SK-N-SH (cell line): ENCODE data around the gene SHC3. TPM values are rescaled to one million over a fixed set of nuclear protein-coding genes. Genes with fewer than 3 reads are reported as not detected.

Experiments
- CTCF ChIA-PET: fragments of 300-600, 350-600 bp; formaldehyde crosslinking; extraction: SDS; loops from one replicate; lab custom pipeline; 2021; lab: Yijun Ruan, JAX
- POLR2A ChIA-PET: fragments of 350-600 bp; sonication (Branson Sonifier 250); formaldehyde crosslinking; extraction: SDS; loops from one replicate; lab custom pipeline; 2020; ENCODE audit warnings: antibody characterized with exemption, inconsistent platforms; lab: Yijun Ruan, JAX
- DNase-seq: peaks from one replicate; pipeline ENCODE4 v3.0.0; 2012
- H2AFZ ChIP-seq: fragments of 200-600 bp; sonication (generic); 2 replicates; pipeline ENCODE4 v1.8.1; 2016; ENCODE audit warnings: antibody characterized with exemption, mild to moderate bottlenecking, low read depth
- H3F3A ChIP-seq: fragments of 200-600 bp; sonication (generic); replicated peaks from 2 replicates; pipeline ENCODE3; 2016; ENCODE audit warnings: antibody characterized with exemption, mild to moderate bottlenecking; ENCODE audit not compliant: insufficient read depth
- H3K27ac ChIP-seq, 2 experiments: fragments of 200-500 bp in 1 of 2; fragments of 200-600 bp in 1 of 2; sonication (Bioruptor generic) in 1 of 2; sonication (generic), shearing (Covaris generic) in 1 of 2; 2 replicates each; pipeline versions ENCODE4 v1.5.1 to v1.6.1; 2014 to 2016; ENCODE audit warnings: low read depth in 2 of 2, inconsistent platforms in 1 of 2, low read length in 1 of 2, mild to moderate bottlenecking in 1 of 2, mixed read lengths in 1 of 2
- H3K27me3 ChIP-seq: fragments of 200-600 bp; sonication (generic), shearing (Covaris generic); 2 replicates; pipeline ENCODE4 v1.6.1; 2016; ENCODE audit warnings: mixed run types; ENCODE audit not compliant: insufficient read depth
- H3K36me3 ChIP-seq, 2 experiments: fragments of 200-500 bp in 1 of 2; fragments of 200-600 bp in 1 of 2; sonication (Bioruptor generic) in 1 of 2; sonication (generic) in 1 of 2; replicated peaks in 1 of 2; 2 replicates each; pipeline versions ENCODE3 to v1.5.1; 2014 to 2016; ENCODE audit warnings: low read length in 1 of 2, mild to moderate bottlenecking in 1 of 2; ENCODE audit not compliant: insufficient read depth in 2 of 2, control insufficient read depth in 1 of 2
- H3K4me1 ChIP-seq, 2 experiments: fragments of 200-500 bp in 1 of 2; fragments of 200-600 bp in 1 of 2; sonication (Bioruptor generic) in 1 of 2; sonication (generic), shearing (Covaris generic) in 1 of 2; 2 replicates each; pipeline versions ENCODE4 v1.5.1 to v1.6.1; 2014 to 2016; ENCODE audit warnings: low read depth in 1 of 2, low read length in 1 of 2, mixed run types in 1 of 2; ENCODE audit not compliant: insufficient read depth in 2 of 2, control insufficient read depth in 1 of 2
- H3K4me2 ChIP-seq: fragments of 200-600 bp; sonication (generic), shearing (Covaris generic); 2 replicates; pipeline ENCODE4 v1.6.1; 2017; ENCODE audit warnings: mixed run types
- H3K4me3 ChIP-seq, 2 experiments: fragments of 200-500 bp in 1 of 2; fragments of 200-600 bp in 1 of 2; sonication (Bioruptor generic) in 1 of 2; sonication (generic), shearing (Covaris generic) in 1 of 2; 2 replicates each; pipeline versions ENCODE4 v1.5.1 to v1.8.1; 2014 to 2016; ENCODE audit warnings: low read depth in 2 of 2, inconsistent platforms in 1 of 2, low read length in 1 of 2, mild to moderate bottlenecking in 1 of 2, mixed read lengths in 1 of 2, moderate library complexity in 1 of 2
- H3K79me2 ChIP-seq: fragments of 200-600 bp; sonication (generic); 2 replicates; pipeline ENCODE4 v1.8.1; 2017; ENCODE audit warnings: mild to moderate bottlenecking; ENCODE audit not compliant: insufficient read depth
- H3K9ac ChIP-seq: fragments of 200-600 bp; sonication (generic); 2 replicates; pipeline ENCODE4 v1.6.1; 2017; ENCODE audit warnings: mixed run types
- H3K9me2 ChIP-seq: fragments of 200-600 bp; sonication (generic); 2 replicates; pipeline ENCODE4 v1.6.1; 2017; ENCODE audit warnings: mixed run types
- H3K9me3 ChIP-seq: fragments of 200-600 bp; sonication (generic); 2 replicates; pipeline ENCODE4 v1.6.1; 2017; ENCODE audit warnings: mixed run types, mild to moderate bottlenecking, moderate library complexity
- H4K20me1 ChIP-seq: fragments of 200-600 bp; sonication (generic); 2 replicates; pipeline ENCODE4 v1.6.1; 2017; ENCODE audit warnings: mild to moderate bottlenecking, mixed run types; ENCODE audit not compliant: insufficient read depth
- CHD2 ChIP-seq: fragments of 150-350 bp; IDR thresholded peaks from 2 replicates; pipeline ENCODE4 v1.6.1; 2018; ENCODE audit warnings: low read length; ENCODE audit not compliant: partially characterized antibody
- CTCF ChIP-seq: fragments of 200-600 bp; sonication (generic); IDR thresholded peaks from 2 replicates; pipeline ENCODE4 v1.6.1; 2017; ENCODE audit warnings: antibody characterized with exemption, mild to moderate bottlenecking, moderate library complexity
- ELF1 ChIP-seq: IDR thresholded peaks from 2 replicates; pipeline ENCODE4 v1.4.0; 2012
- EZH2phosphoT487 ChIP-seq: fragments of 200-600 bp; sonication (generic); IDR thresholded peaks from 2 replicates; pipeline ENCODE4 v1.6.1; 2017; ENCODE audit warnings: low read depth, mixed run types, mild to moderate bottlenecking, antibody characterized with exemption, moderate library complexity, borderline replicate concordance
- FOSL2 ChIP-seq: IDR thresholded peaks from 2 replicates; pipeline ENCODE4 v1.4.0; 2012; ENCODE audit warnings: low read depth, mild to moderate bottlenecking, moderate library complexity, borderline replicate concordance
- GABPA ChIP-seq: IDR thresholded peaks from 2 replicates; pipeline ENCODE4 v1.4.0; 2012; ENCODE audit warnings: low read depth, mild to moderate bottlenecking
- IRF3 ChIP-seq: fragments of 150-350 bp; IDR thresholded peaks from 2 replicates; pipeline ENCODE4 v1.6.1; 2016; ENCODE audit warnings: mild to moderate bottlenecking, low read depth, low read length
- JUND ChIP-seq: IDR thresholded peaks from 2 replicates; pipeline ENCODE4 v1.4.0; 2012
- NFIC ChIP-seq: IDR thresholded peaks from 2 replicates; pipeline ENCODE4 v1.4.0; 2012; ENCODE audit warnings: borderline replicate concordance
- RCOR1 ChIP-seq: fragments of 150-350 bp; IDR thresholded peaks from 2 replicates; pipeline ENCODE4 v1.6.1; 2017; ENCODE audit warnings: antibody characterized with exemption, low read length
- REST ChIP-seq: IDR thresholded peaks from 2 replicates; pipeline ENCODE4 v1.6.1; 2012; ENCODE audit warnings: mild to moderate bottlenecking, low read depth, low read length, moderate library complexity
- RFX5 ChIP-seq: IDR thresholded peaks from 2 replicates; pipeline ENCODE4 v1.6.1; 2012; ENCODE audit warnings: mild to moderate bottlenecking, improper control_type of control experiment, low read length
- RXRA ChIP-seq: IDR thresholded peaks from 2 replicates; pipeline ENCODE4 v1.4.0; 2012; ENCODE audit warnings: low read depth, mild to moderate bottlenecking, borderline replicate concordance
- TAF1 ChIP-seq: IDR thresholded peaks from 2 replicates; pipeline ENCODE4 v1.6.1; 2012; ENCODE audit warnings: low read depth, mild to moderate bottlenecking, low read length, moderate library complexity, borderline replicate concordance
- USF2 ChIP-seq: fragments of 150-350 bp; IDR thresholded peaks from 2 replicates; pipeline ENCODE4 v1.6.1; 2017; ENCODE audit warnings: antibody characterized with exemption, low read length, low read depth, borderline replicate concordance
- YY1 ChIP-seq: IDR thresholded peaks from 2 replicates; pipeline ENCODE4 v1.4.0; 2012; ENCODE audit warnings: low read depth, mild to moderate bottlenecking
- WGBS: methylation state at CpG from one replicate; pipeline ENCODE4 v1.1.6; 2017; ENCODE audit warnings: low lambda C conversion rate; 5-methylcytosine and 5-hydroxymethylcytosine counted together
- polyA plus RNA-seq, 3 experiments: library from polyadenylated mRNA; depleted of rRNA; stranded (reverse); fragments of >200 nt; gene quantifications; 2 replicates each; pipeline ENCODE4 v1.2.3, GENCODE V29; 2012

Gene SHC3
- polyA plus RNA-seq, 1 of the 3 experiments (the other 2 are of a cell fraction) = 3.2 TPM

- CTCF ChIA-PET = interaction anchor here (1.4 kb wide), 1 partner anchor 29 kb away, joined by 4 read pairs; no protein-coding TSS in a partner anchor
- peaks cover 0 to 5% of the 10 kb centered on the region in 2 experiments; a peak in 2 of 4 replicates for H3K4me1 ChIP-seq
- H3K9ac ChIP-seq = no peak overlapping the region
- no peaks in the 10 kb centered on the region for H3K27me3 ChIP-seq
- WGBS = 23% methylated on average over 2 of the region's 2 CpGs
- H3K9me2 ChIP-seq = no peaks in the 10 kb centered on the region
- H2AFZ ChIP-seq = no peak overlapping the region
- no peak overlapping the region for H3K4me2 ChIP-seq
- no peak overlapping the region for H3K4me3 ChIP-seq
- H3K27ac ChIP-seq = no peak overlapping the region
- H3F3A ChIP-seq = peaks cover 3% of the 10 kb centered on the region
- no peaks in the 10 kb centered on the region for H3K79me2 ChIP-seq
- TF ChIP-seq RXRA = no peak
- no peak for TF ChIP-seq JUND
- TF ChIP-seq REST = no peak
- no peak for TF ChIP-seq GABPA
- no peak for TF ChIP-seq CHD2
- no peak for TF ChIP-seq FOSL2
- TF ChIP-seq YY1 = no peak
- POLR2A ChIA-PET = no interaction called here
- H4K20me1 ChIP-seq = no peaks in the 10 kb centered on the region
- DNase-seq = no peak
- H3K36me3 ChIP-seq = no peaks in the 10 kb centered on the region
- no peaks in the 10 kb centered on the region for H3K9me3 ChIP-seq
Observed at GRCh38 chr9:88985616-88986015, 193.0 kb downstream of the SHC3 start.

- Histone ChIP-seq H3K9ac (no peak overlapping the region), H3K36me3 (no peaks in the 10 kb centered on the region), H3K79me2 (no peaks in the 10 kb centered on the region), H3K4me3 (no peak overlapping the region), H3F3A (peaks cover 3% of the 10 kb centered on the region), H3K9me2 (no peaks in the 10 kb centered on the region), H3K27me3 (no peaks in the 10 kb centered on the region), H3K27ac (no peak overlapping the region), H2AFZ (no peak overlapping the region), H3K4me2 (no peak overlapping the region), H3K9me3 (no peaks in the 10 kb centered on the region), H3K4me1 (peaks cover 0 to 4% of the 10 kb centered on the region in 2 experiments; a peak in 2 of 4 replicates), H4K20me1 (no peaks in the 10 kb centered on the region)
- POLR2A ChIA-PET = no interaction called here
- 73% methylated on average over 4 of the region's 4 CpGs for WGBS
- CTCF ChIA-PET = interaction anchor here (0.7 to 1.4 kb wide), 2 partner anchors 27 to 133 kb away, joined by 3 to 4 read pairs; no protein-coding TSS in a partner anchor
- DNase-seq = no peak
- TF ChIP-seq ELF1 (no peak), CTCF (no peak), NFIC (no peak), EZH2phosphoT487 (no peak), FOSL2 (no peak), RCOR1 (no peak), USF2 (no peak), IRF3 (no peak), REST (no peak), RFX5 (no peak), YY1 (no peak), TAF1 (no peak)
Observed at GRCh38 chr9:88984543-88984883, 194.1 kb downstream of the SHC3 start.
